Caco-2 (cell line): Measurements from ENCODE around the gene FAM168A. TPM values are rescaled to one million over a fixed set of nuclear protein-coding genes. Genes with fewer than 3 reads are reported as not detected.

Experiments used
- BruUV-seq: library from RNA; stranded (reverse); fragments of 400-500 nt; replicated peaks from 2 replicates; lab custom pipeline; 2021; lab: Mats Ljungman, UMichigan
- CTCF ChIA-PET: fragments of 300-600 bp; sonication (Branson Sonifier 250); formaldehyde crosslinking; loops from one replicate; lab custom pipeline; 2022; ENCODE audit warnings: antibody characterized with exemption; lab: Charles Lee
- POLR2A ChIA-PET: fragments of 300-600 bp; sonication (Branson Sonifier 250); formaldehyde crosslinking; loops from one replicate; lab custom pipeline; 2022; ENCODE audit warnings: antibody characterized with exemption; lab: Charles Lee
- DNase-seq, 2 experiments: peaks; one replicate each; pipeline versions ENCODE4 v3.0.0 to v3.0.0-alpha.2; 2020 to 2022
- H3K27me3 ChIP-seq: replicated peaks from 2 replicates; pipeline ENCODE4 v1.6.0; 2011; ENCODE audit warnings: low read length; ENCODE audit not compliant: control insufficient read depth, insufficient read depth
- H3K36me3 ChIP-seq: 2 replicates; pipeline ENCODE4 v1.5.1; 2011; ENCODE audit warnings: low read length; ENCODE audit not compliant: control insufficient read depth, insufficient read depth
- H3K4me1 ChIP-seq: fragments of 250-450 bp; sonication (Bioruptor Pico); 2 replicates; pipeline ENCODE4 v1.5.1; 2020; ENCODE audit warnings: mild to moderate bottlenecking
- H3K4me3 ChIP-seq: 2 replicates; pipeline ENCODE4 v1.5.1; 2011; ENCODE audit warnings: low read depth, mild to moderate bottlenecking, control low read depth, low read length
- H3K9me3 ChIP-seq: fragments of 250-450 bp; sonication (Bioruptor Pico); 2 replicates; pipeline ENCODE4 v1.5.1; 2020; ENCODE audit warnings: mild to moderate bottlenecking, moderate library complexity
- H3K27ac Mint-ChIP-seq: one replicate; pipeline ENCODE4 v1.8.0; 2022; ENCODE audit warnings: mixed read lengths; ENCODE audit not compliant: unreplicated experiment
- H3K27me3 Mint-ChIP-seq: one replicate; pipeline ENCODE4 v1.8.0; 2022; ENCODE audit warnings: mixed read lengths; ENCODE audit not compliant: insufficient read depth, unreplicated experiment
- H3K36me3 Mint-ChIP-seq: one replicate; pipeline ENCODE4 v1.8.0; 2022; ENCODE audit warnings: mild to moderate bottlenecking, mixed read lengths; ENCODE audit not compliant: insufficient read depth, unreplicated experiment
- H3K4me1 Mint-ChIP-seq: one replicate; pipeline ENCODE4 v1.8.0; 2022; ENCODE audit warnings: low read depth, mixed read lengths; ENCODE audit not compliant: unreplicated experiment
- H3K4me3 Mint-ChIP-seq: one replicate; pipeline ENCODE4 v1.8.0; 2022; ENCODE audit warnings: mild to moderate bottlenecking, moderate library complexity, mixed read lengths; ENCODE audit not compliant: unreplicated experiment
- H3K9me3 Mint-ChIP-seq: one replicate; pipeline ENCODE4 v1.8.0; 2022; ENCODE audit warnings: mixed read lengths; ENCODE audit not compliant: unreplicated experiment
- CTCF ChIP-seq, 2 experiments: fragments of 200-600 bp in 1 of 2; IDR thresholded peaks; 1 replicate in 1 of 2; 2 replicates in 1 of 2; pipeline versions ENCODE4 v1.5.1 to v1.8.0; 2011 to 2022; ENCODE audit warnings: antibody characterized with exemption in 1 of 2, control low read depth in 1 of 2, inconsistent platforms in 1 of 2, low read depth in 1 of 2, low read length in 1 of 2, mild to moderate bottlenecking in 1 of 2, moderate library complexity in 1 of 2; ENCODE audit not compliant: insufficient read depth in 1 of 2, severe bottlenecking in 1 of 2, unreplicated experiment in 1 of 2
- intact Hi-C: fragments of 100-400 bp; cut with micrococcal nuclease; formaldehyde crosslinking; loops from one replicate; pipeline ENCODE4 v1.10.0; 2022; ENCODE audit not compliant: unreplicated experiment
- total RNA-seq: library from RNA; stranded (reverse); gene quantifications from 2 replicates; pipeline ENCODE4 v1.2.3, GENCODE V29; 2022

FAM168A gene
- total RNA-seq, 1 experiment from 2014 or later, result 46.0 TPM

GRCh38 chr11:73402834-73403185, 195.1 kb downstream of the FAM168A start:
- intact Hi-C loops, result loop anchor here (10.0 kb wide), 1 partner anchor 192 kb away; the partner anchor contains the start of gene FAM168A
- peak in 1 of 2 experiments; percentile 51 for TF ChIP-seq CTCF (IDR thresholded peaks at IDR 0.05; ENCODE audit: insufficient read depth in 1 of 2, low read depth in 1 of 2, low read length in 1 of 2, severe bottlenecking in 1 of 2, unreplicated experiment in 1 of 2)
- Mint-ChIP-seq H3K9me3 (no peaks in the 10 kb centered on the region), H3K4me1 (no peaks in the 10 kb centered on the region), H3K27ac (no peak overlapping the region), H3K27me3 (no peaks in the 10 kb centered on the region), H3K36me3 (peaks cover 35% of the 10 kb centered on the region), H3K4me3 (no peak overlapping the region)
- no peaks in the 10 kb centered on the region for H3K4me1 ChIP-seq
- no TSS peak for BruUV-seq
- H3K9me3 ChIP-seq, result no peaks in the 10 kb centered on the region
- no peak overlapping the region for H3K4me3 ChIP-seq
- CTCF ChIA-PET, result interaction anchor here (0.5 to 2.5 kb wide), 12 partner anchors 9 to 529 kb away, joined by 3 to 13 read pairs (median 4); partner anchors contain the start of gene RELT
- H3K36me3 ChIP-seq, result no peaks in the 10 kb centered on the region; the same call in 1 of the 2 replicates
- DNase-seq, result peak; percentile 53 to 57
- POLR2A ChIA-PET, result no interaction called here
- H3K27me3 ChIP-seq, result no peaks in the 10 kb centered on the region

- intact Hi-C loops, result loop anchor here (10.0 kb wide), 1 partner anchor 193 kb away; the partner anchor contains the start of gene FAM168A
- Mint-ChIP-seq H3K9me3 (no peaks in the 10 kb centered on the region), H3K36me3 (peaks cover 30% of the 10 kb centered on the region), H3K4me3 (no peak overlapping the region), H3K27me3 (no peaks in the 10 kb centered on the region), H3K27ac (no peak overlapping the region), H3K4me1 (no peaks in the 10 kb centered on the region)
- TF ChIP-seq CTCF (IDR thresholded peaks at IDR 0.05; ENCODE audit: insufficient read depth in 1 of 2, low read depth in 1 of 2, low read length in 1 of 2, severe bottlenecking in 1 of 2, unreplicated experiment in 1 of 2), result no peak
- Histone ChIP-seq H3K27me3 (no peaks in the 10 kb centered on the region), H3K4me1 (no peaks in the 10 kb centered on the region), H3K4me3 (no peak overlapping the region), H3K36me3 (no peaks in the 10 kb centered on the region), H3K9me3 (no peaks in the 10 kb centered on the region)
- POLR2A ChIA-PET, result no interaction called here
- CTCF ChIA-PET, result interaction anchor here (0.6 to 2.5 kb wide), 10 partner anchors 9 to 529 kb away, joined by 3 to 13 read pairs (median 4); partner anchors contain the start of gene RELT
- no TSS peak for BruUV-seq
- no peak for DNase-seq
Observed at GRCh38 chr11:73401924-73402833, 195.7 kb downstream of the FAM168A start.

GRCh38 chr11:73401217-73401923, 196.5 kb downstream of the FAM168A start:
- Mint-ChIP-seq H3K4me3 (no peak overlapping the region), H3K36me3 (peaks cover 33% of the 10 kb centered on the region), H3K27me3 (no peaks in the 10 kb centered on the region), H3K27ac (no peak overlapping the region), H3K4me1 (no peaks in the 10 kb centered on the region), H3K9me3 (no peaks in the 10 kb centered on the region)
- ChIA-PET POLR2A (no interaction called here), CTCF (interaction anchor here (0.6 to 2.5 kb wide), 5 partner anchors 8 to 530 kb away, joined by 3 to 13 read pairs (median 4); no protein-coding TSS in a partner anchor)
- no peak for TF ChIP-seq CTCF (IDR thresholded peaks at IDR 0.05; ENCODE audit: insufficient read depth in 1 of 2, low read depth in 1 of 2, low read length in 1 of 2, severe bottlenecking in 1 of 2, unreplicated experiment in 1 of 2)
- Histone ChIP-seq H3K36me3 (no peaks in the 10 kb centered on the region), H3K4me1 (no peaks in the 10 kb centered on the region), H3K9me3 (no peaks in the 10 kb centered on the region), H3K4me3 (no peak overlapping the region), H3K27me3 (no peaks in the 10 kb centered on the region)
- intact Hi-C loops, result loop anchor here (10.0 kb wide), 1 partner anchor 193 kb away; the partner anchor contains the start of gene FAM168A
- DNase-seq, result no peak
- no TSS peak for BruUV-seq
